PFSK-1 (cell line): ENCODE results near the gene INPP5D.

ENCODE experiments used
- POLR2AphosphoS5 ChIP-seq: IDR thresholded peaks from 2 replicates; pipeline ENCODE4 v1.6.1; 2012; ENCODE audit warnings: low read depth, mild to moderate bottlenecking, control low read depth, low read length, moderate library complexity
- SIN3A ChIP-seq: IDR thresholded peaks from 2 replicates; pipeline ENCODE4 v1.6.1; 2012; ENCODE audit warnings: mild to moderate bottlenecking, low read length, moderate library complexity, borderline replicate concordance; ENCODE audit not compliant: insufficient read depth
- TAF1 ChIP-seq: IDR thresholded peaks from 2 replicates; pipeline ENCODE4 v1.6.1; 2012; ENCODE audit warnings: low read length, control low read depth, borderline replicate concordance; ENCODE audit not compliant: insufficient read depth
- TF ChIP-seq, protein P1 (sequence below), 2 experiments: IDR thresholded peaks; 2 replicates each; pipeline versions ENCODE4 v1.6.1 to v1.8.0; 2011 to 2012; ENCODE audit warnings: low read depth in 2 of 2, low read length in 2 of 2, control low read depth in 1 of 2, inconsistent platforms in 1 of 2, mild to moderate bottlenecking in 1 of 2, moderate library complexity in 1 of 2; ENCODE audit not compliant: insufficient read depth in 1 of 2

DNA sequence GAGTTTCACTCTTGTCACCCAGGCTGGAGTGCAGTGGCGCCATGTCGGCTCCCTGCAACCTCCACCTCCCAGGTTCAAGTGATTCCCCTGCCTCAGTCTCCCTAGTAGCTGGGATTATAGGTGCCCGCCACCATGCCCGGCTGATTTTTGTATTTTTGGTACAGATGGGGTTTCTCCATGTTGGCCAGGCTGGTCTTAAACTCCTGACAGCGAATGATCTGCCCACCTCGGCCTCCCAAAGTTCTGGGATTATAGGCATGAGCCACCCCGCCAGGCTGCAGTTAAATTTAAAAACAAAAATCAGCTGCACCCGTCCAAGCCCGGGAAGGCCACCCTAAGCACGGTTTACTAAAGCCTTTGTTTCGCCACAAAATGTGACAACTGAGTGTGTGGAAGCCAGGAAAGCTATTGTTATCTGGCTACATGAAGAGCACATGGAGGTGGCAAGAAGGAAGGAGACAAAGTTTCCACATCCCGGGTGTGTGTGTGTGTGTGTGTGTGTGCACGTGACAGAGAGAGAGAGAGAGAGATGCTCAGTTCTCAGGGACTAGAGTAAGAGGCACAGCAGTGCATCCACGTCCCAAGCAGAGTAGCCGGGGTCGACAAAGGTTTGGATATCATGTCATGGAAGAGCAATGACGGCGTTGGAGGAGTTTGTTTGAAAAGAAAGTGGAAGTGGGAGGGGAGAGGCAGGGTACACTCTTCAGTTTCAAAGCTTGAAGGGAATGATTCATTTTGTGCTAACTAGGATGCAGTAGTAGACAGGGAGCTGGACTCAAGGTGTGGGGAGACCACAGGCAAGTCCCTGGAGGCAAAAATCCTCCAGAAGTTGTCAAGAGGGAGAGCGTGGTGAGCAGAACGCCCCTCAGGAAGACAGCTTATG lies 20.1 kb downstream of the INPP5D start:
- TF ChIP-seq, protein P1, sequence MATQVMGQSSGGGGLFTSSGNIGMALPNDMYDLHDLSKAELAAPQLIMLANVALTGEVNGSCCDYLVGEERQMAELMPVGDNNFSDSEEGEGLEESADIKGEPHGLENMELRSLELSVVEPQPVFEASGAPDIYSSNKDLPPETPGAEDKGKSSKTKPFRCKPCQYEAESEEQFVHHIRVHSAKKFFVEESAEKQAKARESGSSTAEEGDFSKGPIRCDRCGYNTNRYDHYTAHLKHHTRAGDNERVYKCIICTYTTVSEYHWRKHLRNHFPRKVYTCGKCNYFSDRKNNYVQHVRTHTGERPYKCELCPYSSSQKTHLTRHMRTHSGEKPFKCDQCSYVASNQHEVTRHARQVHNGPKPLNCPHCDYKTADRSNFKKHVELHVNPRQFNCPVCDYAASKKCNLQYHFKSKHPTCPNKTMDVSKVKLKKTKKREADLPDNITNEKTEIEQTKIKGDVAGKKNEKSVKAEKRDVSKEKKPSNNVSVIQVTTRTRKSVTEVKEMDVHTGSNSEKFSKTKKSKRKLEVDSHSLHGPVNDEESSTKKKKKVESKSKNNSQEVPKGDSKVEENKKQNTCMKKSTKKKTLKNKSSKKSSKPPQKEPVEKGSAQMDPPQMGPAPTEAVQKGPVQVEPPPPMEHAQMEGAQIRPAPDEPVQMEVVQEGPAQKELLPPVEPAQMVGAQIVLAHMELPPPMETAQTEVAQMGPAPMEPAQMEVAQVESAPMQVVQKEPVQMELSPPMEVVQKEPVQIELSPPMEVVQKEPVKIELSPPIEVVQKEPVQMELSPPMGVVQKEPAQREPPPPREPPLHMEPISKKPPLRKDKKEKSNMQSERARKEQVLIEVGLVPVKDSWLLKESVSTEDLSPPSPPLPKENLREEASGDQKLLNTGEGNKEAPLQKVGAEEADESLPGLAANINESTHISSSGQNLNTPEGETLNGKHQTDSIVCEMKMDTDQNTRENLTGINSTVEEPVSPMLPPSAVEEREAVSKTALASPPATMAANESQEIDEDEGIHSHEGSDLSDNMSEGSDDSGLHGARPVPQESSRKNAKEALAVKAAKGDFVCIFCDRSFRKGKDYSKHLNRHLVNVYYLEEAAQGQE (IDR thresholded peaks at IDR 0.05; ENCODE audit: insufficient read depth in 1 of 2, low read depth in 2 of 2, low read length in 2 of 2) = no peak
- no peak for TF ChIP-seq POLR2AphosphoS5
- TF ChIP-seq TAF1 = no peak
- TF ChIP-seq SIN3A = no peak
